ENCODE data around the gene DMRT3.

Gene DMRT3, protein sequence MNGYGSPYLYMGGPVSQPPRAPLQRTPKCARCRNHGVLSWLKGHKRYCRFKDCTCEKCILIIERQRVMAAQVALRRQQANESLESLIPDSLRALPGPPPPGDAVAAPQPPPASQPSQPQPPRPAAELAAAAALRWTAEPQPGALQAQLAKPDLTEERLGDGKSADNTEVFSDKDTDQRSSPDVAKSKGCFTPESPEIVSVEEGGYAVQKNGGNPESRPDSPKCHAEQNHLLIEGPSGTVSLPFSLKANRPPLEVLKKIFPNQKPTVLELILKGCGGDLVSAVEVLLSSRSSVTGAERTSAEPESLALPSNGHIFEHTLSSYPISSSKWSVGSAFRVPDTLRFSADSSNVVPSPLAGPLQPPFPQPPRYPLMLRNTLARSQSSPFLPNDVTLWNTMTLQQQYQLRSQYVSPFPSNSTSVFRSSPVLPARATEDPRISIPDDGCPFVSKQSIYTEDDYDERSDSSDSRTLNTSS

GRCh38 chr9:976258-976942 lies at the start of gene DMRT3:
TSS of gene DMRT3 (plus strand) at chr9:976655. CDS start at chr9:977002, 347 bp downstream.
- no peak for DNase-seq (ENCODE audit: low read depth in 2 of 2)

- no peak for DNase-seq (ENCODE audit: low read depth in 2 of 2)
Observed at GRCh38 chr9:926976-927375, 49.5 kb upstream of the DMRT3 start.

- DNase-seq (ENCODE audit: low read depth in 2 of 2) = no peak
Observed at GRCh38 chr9:928363-929042, 48.0 kb upstream of the DMRT3 start.

- DNase-seq (ENCODE audit: low read depth in 2 of 2) = no peak
Observed at GRCh38 chr9:929719-930118, 46.7 kb upstream of the DMRT3 start.

GRCh38 chr9:933356-933755 lies 43.1 kb upstream of the DMRT3 start:
- no peak for DNase-seq (ENCODE audit: low read depth in 2 of 2)

GRCh38 chr9:935348-935965 lies 41.0 kb upstream of the DMRT3 start:
- no peak for DNase-seq (ENCODE audit: low read depth in 2 of 2)

DNA sequence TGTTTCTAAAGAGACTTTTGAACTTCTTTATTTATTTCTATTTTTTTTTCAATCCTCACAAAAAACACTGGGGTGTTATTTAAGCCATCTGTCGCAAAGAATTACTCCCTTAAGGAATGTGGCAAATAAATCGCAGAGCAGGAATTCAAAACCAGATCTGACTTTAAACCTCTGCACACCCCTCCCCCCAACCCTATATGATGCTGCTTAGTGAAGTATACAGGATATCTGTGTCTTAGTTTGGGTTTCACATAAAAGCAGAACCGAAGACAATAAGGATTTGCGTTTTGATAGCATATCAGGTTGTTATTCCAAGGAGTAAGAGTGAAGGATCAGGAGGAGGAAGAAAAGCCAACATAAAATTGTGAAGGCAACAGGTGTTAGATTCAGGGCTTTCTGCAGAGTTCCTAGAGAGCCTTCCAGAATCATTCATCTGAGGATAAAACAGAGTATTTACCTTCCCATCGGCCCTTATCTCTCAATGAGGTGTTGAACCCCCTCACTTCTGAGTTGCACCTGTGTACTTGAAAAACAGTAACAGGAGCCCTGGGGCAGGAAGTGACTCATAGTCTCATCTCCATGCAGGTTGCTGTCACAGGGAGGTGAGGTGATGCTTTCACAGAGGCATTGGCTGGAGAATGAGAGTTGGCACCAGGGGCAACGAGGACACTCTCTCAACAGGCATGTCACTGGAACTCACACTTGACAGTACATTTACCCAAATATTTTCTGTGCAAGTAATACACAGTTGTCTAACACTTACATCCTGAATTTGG lies 33.5 kb upstream of the DMRT3 start:
- no peak for DNase-seq (ENCODE audit: low read depth in 2 of 2)

- no peak for DNase-seq (ENCODE audit: low read depth in 2 of 2)
Observed at GRCh38 chr9:947985-948384, 28.5 kb upstream of the DMRT3 start.

DNA sequence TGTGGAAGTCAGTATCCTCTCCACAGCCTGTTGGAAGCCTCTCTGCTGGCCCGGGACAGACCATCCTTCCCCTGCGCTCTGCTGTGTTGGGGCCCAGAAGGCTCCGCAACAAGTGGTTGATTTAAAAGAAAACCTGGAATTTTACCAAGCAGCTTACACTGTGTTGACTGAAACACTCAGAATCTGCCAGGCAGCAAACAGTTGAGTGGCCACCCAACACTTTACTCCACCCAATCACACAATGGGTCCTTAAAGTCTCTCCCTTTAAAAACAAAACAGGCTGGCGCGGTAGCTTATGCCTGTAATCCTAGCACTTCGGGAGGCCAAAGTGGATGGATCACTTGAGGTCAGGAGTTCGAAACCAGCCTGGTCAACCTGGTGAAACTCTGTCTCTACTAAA lies 28.0 kb upstream of the DMRT3 start:
- no peak for DNase-seq (ENCODE audit: low read depth in 2 of 2)

GRCh38 chr9:950139-950538 lies 26.3 kb upstream of the DMRT3 start:
- no peak for DNase-seq (ENCODE audit: low read depth in 2 of 2)

GRCh38 chr9:952546-952945 lies 23.9 kb upstream of the DMRT3 start:
- no peak for DNase-seq (ENCODE audit: low read depth in 2 of 2)

GRCh38 chr9:959105-959504 lies 17.4 kb upstream of the DMRT3 start:
- DNase-seq (ENCODE audit: low read depth in 2 of 2) = no peak

- DNase-seq (ENCODE audit: low read depth in 2 of 2) = no peak
Observed at GRCh38 chr9:959914-960313, 16.5 kb upstream of the DMRT3 start.

- DNase-seq (ENCODE audit: low read depth in 2 of 2) = no peak
Observed at GRCh38 chr9:962023-962422, 14.4 kb upstream of the DMRT3 start.

DNA sequence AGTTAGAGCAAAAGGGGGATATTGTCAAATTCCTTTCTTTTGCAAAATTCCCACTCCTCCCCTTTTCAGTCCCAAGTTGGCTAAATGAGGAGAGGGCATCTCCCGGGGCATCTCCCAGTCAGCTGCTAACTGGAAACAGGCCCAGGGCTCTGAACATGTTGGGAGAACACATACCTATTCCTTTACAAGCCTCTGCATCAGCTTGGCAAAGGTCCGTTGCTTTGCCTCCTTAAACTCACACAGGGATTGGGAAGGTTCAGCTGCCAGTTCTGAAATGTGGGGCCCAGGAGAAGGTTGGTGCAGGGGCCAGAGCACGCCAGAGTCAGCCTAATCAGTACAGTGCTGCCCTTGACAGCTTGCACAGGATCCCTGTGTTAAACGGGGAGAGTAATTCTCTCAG lies 11.0 kb upstream of the DMRT3 start:
- no peak for DNase-seq (ENCODE audit: low read depth in 2 of 2)

GRCh38 chr9:966870-967269 lies 9.6 kb upstream of the DMRT3 start:
- no peak for DNase-seq (ENCODE audit: low read depth in 2 of 2)

DNA sequence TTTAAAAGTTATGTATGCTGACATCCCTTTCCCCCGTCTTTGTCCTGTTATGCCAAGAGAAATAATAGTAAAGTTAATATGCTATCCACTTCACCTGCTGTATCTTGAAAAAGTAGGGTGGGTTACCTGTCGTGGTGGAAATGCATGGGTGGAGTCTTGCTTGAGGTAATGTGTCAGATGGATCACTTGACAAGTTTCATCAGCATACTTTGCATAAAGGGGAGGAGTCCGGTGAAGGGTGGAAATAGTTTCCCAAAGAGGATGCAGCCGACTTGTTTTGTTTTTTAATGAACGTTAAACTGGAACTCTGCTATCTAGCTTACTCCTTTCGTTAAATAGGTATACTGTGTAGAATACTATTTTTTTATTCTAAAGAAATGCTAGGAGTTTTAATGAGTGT lies 9.0 kb upstream of the DMRT3 start:
- no peak for DNase-seq (ENCODE audit: low read depth in 2 of 2)

DNA sequence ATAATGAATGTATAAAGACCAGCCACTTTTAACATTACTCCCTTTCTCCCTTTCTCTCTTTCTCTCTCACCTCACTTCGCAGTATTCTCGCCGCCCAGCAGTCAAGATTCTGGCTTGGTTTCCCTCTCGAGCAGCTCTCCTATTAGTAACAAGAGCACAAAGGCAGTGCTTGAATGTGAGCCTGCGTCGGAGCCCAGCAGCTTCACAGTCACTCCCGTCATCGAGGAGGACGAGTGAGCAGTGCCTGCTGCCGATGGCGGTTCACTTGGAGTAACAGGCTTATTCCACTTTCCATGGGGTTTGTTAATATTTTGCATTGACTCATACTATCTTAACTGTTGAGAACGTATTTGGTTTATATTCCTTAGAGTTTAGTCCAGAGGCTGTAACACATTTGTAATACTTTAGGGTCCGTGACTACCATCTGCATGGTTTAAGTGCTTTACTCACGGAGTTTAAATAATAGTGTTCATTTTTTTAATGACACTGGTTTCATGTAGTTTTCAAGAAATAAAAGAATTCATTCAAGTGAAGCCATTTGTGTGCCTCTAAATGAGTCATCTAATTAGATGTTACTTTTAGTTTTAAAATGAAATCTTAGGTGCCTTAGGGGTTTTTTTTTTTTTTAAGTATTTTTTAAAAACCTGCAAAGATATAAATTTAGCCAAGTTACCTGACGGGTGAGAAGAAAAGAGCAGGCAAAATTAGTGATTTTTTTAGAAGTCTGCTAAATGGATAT lies 8.4 kb upstream of the DMRT3 start:
- no peak for DNase-seq (ENCODE audit: low read depth in 2 of 2)

DNA sequence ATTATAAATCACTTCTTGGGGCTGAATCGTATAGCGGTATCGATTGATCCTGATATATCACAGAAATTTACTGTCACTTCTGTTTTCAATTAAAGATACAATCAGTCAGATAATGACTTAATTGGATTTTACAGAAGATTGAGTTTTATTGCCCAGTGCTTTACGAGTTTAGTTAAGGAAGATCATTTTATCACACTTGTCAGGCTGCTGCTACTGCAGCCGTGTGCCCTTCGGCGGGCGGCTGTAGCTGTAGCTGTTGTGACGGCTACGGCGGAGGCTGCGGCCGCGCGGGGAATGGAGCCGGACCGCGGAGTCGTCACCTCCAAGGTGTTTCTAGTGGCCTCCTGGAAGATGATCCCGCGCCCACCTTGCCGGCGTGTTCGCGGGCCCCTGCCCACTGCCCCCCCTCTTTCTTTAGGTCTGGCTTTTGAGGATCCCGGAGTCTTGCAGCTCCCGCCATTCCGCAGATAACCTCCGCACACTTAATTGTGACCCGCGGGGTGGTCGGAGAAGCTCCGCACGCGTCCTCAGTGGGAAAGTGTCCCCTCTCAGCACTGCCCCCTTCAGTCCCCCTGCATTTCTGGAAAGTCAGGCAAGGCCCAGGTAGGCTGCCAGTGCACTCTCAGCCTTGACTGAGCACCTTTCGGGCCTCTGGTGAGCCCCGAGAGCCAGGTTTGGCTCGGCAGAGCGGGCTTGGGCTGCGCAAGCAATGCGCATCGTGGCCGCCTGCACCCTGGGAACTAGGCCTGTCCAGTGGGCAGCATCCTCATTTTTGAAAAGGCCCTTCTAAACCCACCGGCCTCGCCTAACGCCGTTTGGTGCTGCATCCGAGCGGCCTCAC lies 6.9 kb upstream of the DMRT3 start:
- DNase-seq (ENCODE audit: low read depth in 2 of 2) = no peak
